Breast epithelium (tissue), 3 donors: ENCODE measurements around the gene GUCA2A.

Source experiments
- POLR2A ChIP-seq: fragments of 450-650 bp; IDR thresholded peaks from one replicate; pipeline ENCODE4 v1.6.1; 2016; ENCODE audit warnings: antibody characterized with exemption, mild to moderate bottlenecking, moderate library complexity
- POLR2AphosphoS5 ChIP-seq, 3 donors: sonication (generic); formaldehyde crosslinking; IDR thresholded peaks; one replicate each; pipeline ENCODE4 v1.6.1; 2017; ENCODE audit warnings: antibody characterized with exemption in 3 of 3
- TF ChIP-seq, protein P1 (sequence below), 3 donors: fragments of 450-650 bp; IDR thresholded peaks; one replicate each; pipeline ENCODE4 v1.5.1; 2016 to 2017; ENCODE audit warnings: antibody characterized with exemption in 3 of 3, mild to moderate bottlenecking in 3 of 3, moderate library complexity in 3 of 3

- TF ChIP-seq POLR2A (no peak), POLR2AphosphoS5 (IDR thresholded peaks at IDR 0.05) (no peak)
- TF ChIP-seq, protein P1, sequence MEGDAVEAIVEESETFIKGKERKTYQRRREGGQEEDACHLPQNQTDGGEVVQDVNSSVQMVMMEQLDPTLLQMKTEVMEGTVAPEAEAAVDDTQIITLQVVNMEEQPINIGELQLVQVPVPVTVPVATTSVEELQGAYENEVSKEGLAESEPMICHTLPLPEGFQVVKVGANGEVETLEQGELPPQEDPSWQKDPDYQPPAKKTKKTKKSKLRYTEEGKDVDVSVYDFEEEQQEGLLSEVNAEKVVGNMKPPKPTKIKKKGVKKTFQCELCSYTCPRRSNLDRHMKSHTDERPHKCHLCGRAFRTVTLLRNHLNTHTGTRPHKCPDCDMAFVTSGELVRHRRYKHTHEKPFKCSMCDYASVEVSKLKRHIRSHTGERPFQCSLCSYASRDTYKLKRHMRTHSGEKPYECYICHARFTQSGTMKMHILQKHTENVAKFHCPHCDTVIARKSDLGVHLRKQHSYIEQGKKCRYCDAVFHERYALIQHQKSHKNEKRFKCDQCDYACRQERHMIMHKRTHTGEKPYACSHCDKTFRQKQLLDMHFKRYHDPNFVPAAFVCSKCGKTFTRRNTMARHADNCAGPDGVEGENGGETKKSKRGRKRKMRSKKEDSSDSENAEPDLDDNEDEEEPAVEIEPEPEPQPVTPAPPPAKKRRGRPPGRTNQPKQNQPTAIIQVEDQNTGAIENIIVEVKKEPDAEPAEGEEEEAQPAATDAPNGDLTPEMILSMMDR (IDR thresholded peaks at IDR 0.05) = no peak
Observed at GRCh38 chr1:42178249-42178648, 13.7 kb upstream of the GUCA2A start.
